G401 (cell line): ENCODE measurements around the gene ZNF155. TPM values are rescaled to one million over a fixed set of nuclear protein-coding genes. Genes with fewer than 3 reads are reported as not detected.
A peak's percentile ranks its signal among the peaks of the same experiment; 100 is the strongest.
"Not testable (repeated sequence)": the region's sequence is repeated elsewhere in the genome, so short reads cannot be mapped to it uniquely, and the experiment has no call there.

Source experiments
- DNase-seq: peaks from one replicate; pipeline ENCODE4 v3.0.0-alpha.2; 2015; ENCODE audit warnings: low spot score
- in situ Hi-C: cut with HindIII; loops from 2 replicates; pipeline ENCODE4 v1.10.0; 2016; ENCODE audit warnings: low sequenced_read_pairs, mixed read lengths
- total RNA-seq: library from RNA; depleted of rRNA; stranded (reverse); fragments of >200 nt; shearing (Covaris generic); gene quantifications from 2 replicates; pipeline ENCODE4 v1.2.3, GENCODE V29; 2014; rRNA removed

Gene ZNF155
- total RNA-seq: 0.68 and 5.2 TPM in 2 replicates

DNA sequence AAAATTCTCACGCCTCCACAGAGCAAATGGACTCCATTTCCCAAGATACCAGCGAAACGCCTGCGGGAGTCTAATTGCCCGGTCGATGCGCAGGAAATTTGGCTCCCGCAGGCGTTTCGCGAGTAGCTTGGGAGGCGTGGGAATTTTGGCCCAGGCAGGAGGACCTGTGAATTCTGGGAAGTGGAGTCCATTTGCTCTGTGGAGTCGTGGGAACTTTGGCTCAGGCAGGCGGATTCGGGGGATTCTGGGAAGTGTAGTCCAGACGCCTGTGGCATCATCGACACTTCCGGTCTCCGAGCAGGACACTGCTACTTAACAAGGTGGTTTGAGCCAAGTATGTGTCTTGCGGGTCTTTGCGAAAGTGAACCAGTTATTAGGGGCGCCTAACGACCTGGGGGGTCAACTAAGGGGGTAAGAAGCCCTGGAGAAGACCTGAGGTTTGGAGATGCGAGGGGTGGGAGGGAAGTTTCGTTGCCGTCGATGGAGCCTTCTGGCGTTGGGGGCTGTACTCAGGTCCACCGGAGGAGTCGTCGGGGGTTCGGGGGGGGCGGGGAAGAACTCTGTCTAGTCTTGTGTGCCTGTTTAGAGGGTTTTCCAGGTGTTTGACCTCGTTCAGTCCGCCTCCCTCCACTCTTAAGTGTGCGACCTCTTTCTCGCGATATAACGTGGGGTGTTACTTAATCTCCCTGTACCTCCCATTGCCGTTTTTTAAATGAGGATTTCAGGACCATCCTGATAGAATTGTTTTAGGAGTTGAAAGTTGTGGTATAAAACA lies at the start of gene ZNF155:
Gene ZNF155, plus strand, starts transcription at position 277 of the 775 bp plus-strand sequence. CDS start 4,356 bp downstream, outside the sequence.
- in situ Hi-C loops: no loop called here
- peak; percentile 99 for DNase-seq

DNA sequence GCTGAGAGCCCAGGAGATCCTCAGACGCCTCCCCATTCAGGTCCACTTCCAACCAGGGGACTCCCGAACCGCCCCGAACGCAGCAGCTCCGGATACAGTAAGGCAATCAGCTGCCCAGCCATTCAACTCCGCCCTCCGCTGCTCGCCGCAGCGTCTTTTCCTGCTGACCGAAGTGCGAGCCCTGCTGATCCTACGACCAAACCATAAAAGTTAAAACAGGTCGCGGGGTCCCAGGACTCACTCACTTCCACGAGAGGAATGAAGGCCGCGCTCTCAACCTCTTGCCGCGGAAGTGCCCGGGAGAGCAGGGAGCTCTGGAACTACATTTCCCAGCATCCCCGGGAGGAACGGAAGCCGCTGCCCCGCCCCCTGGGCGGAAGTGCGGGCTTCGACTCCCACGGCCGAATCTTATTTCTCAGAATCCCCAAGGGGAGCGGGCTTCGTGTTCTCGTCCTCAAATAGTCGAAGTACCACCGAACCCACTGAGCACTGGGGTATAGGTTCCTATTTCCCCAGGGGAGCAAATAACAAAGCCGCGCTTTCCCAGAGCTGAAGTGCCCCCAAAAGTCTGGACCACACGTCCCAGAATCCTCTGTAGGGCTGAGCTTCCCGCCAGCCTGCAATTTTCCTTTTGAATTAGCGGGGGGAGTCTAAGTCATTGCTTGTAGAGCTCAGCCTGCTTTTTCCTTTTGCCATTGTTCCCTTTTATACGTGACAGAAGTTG lies 48.8 kb upstream of the ZNF155 start, which contains the start of gene ZNF45:
Gene ZNF45, minus strand, starts transcription at position 298 of the 724 bp plus-strand sequence. CDS start 13,097 bp downstream, outside the sequence.
- peak; percentile 95 for DNase-seq
- in situ Hi-C loops: no loop called here

DNA sequence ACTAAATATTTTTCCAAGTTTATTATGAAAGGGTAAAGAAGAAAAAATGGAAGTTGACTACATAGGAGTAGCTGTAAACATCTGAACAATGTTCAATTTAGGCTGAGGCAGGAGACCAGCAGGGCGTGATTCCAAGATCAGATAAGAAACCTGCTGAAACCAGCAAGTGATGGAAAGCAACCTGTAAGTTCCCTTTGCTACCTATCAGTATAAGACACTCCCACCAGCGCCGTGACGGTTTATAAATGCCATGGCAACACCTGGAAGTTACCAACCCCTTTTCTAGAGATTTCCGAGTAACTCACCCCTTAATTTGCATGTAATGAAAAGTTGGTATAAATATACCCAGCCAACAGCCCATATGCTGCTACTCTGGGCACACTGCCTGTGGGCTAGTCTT lies 47.8 kb upstream of the ZNF155 start:
- in situ Hi-C loops: no loop called here
- no peak for DNase-seq

DNA sequence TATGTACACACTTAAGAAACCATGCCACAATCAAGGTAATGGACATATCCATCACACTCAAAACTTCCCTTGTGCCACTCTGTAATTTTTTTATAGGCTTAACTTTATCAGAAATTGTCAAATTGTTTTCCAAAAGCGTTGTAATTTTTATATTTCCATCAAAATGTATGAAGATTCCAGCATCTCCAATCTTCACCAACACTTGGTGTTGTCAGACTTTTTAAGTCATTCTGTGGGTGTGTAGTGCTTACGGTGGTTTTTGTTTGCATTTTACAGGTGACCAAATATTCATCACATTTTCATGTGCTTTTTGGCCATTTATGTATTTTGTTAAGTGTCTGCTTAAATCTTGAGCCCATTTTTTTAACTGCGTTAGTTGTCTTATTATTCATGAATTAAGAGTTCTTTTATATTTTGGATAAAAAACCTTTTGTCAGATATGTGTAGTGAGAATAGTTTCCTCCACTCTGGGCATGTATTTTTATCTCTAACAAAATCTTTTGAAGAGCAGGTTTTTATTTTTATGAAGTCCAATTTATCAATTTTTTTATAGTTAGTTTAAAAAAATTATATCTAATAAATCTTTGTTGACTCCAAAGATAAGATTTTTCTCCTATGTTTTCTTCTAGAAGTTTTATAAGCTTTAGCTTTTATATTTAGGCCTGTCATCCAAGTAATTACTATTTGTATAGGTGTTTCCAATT lies 44.3 kb upstream of the ZNF155 start:
- in situ Hi-C loops: no loop called here
- DNase-seq: no peak

DNA sequence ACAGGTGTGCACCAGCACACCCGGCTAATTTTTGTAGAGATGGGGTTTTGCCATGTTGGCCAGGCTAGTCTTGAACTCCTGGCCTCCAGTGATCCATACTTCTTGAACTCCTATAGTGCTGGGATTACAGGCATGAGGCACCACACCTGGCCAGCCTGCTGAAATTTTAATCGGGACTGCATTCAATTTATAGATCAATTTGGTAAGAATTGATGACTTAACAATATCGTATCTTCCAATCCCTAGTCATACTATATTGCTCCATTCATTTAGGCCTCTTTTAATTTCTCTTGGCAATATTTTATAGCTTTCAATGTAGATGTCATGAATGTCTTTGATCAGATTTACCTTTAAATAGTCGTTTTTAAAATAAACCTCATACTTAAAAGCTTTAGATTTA lies 43.3 kb upstream of the ZNF155 start:
- in situ Hi-C loops: no loop called here
- DNase-seq: no peak

DNA sequence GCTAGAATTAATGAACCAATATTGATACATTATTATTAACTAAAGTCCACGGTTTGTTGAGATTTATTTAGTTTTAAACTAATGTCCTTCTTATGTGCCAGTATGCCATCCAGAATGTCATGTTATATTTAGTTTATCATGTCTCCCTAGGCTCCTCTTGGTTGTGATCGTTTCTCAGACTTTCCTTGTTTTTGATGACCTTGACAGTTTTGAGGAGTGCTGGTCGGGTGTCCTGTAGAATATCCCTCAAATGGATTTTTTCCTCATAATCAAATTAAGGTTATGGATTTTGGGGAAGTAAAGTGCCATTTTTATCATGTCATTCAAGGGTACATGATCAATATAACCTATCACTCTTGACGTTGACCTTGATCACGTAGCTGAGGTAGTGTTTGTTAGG lies 42.8 kb upstream of the ZNF155 start:
- in situ Hi-C loops: no loop called here
- DNase-seq: no peak

DNA sequence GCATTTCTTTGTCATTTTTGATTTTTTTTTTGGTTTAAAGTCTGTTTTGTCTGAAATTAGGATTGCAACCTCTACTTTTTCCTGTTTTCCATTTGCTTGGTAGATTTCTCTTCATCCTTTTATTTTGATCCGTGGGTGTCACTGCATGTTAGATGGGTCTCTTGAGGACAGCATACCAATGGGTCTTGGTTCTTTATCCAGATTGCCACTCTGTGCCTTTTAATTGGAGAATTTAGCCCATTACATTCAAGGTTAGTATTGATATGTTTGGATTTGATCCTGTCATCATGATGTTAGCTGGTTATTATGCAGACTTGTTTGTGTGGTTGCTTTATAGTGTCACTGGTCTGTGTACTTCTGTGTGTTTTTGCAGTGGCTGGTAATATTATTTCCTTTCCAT lies 36.6 kb upstream of the ZNF155 start:
- in situ Hi-C loops, DNase-seq: not testable (repeated sequence)

DNA sequence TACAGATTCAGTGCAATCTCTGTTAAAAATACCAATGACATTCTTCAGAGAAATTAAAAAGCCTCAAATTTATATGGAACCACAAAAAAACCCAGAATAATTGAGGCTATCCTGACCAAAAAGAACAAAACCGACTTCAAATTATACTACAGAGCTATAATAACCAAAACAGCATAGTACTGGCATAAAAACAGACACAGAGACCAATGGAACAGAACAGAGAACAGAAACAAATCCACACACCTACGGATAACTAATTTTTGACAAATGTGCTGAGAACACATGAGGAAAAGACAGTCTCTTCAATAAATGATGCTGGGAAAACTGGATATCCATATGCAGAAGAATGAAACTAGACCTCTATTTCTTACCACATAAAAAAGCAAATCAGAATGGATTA lies 34.2 kb upstream of the ZNF155 start:
- in situ Hi-C loops, DNase-seq: not testable (repeated sequence)

DNA sequence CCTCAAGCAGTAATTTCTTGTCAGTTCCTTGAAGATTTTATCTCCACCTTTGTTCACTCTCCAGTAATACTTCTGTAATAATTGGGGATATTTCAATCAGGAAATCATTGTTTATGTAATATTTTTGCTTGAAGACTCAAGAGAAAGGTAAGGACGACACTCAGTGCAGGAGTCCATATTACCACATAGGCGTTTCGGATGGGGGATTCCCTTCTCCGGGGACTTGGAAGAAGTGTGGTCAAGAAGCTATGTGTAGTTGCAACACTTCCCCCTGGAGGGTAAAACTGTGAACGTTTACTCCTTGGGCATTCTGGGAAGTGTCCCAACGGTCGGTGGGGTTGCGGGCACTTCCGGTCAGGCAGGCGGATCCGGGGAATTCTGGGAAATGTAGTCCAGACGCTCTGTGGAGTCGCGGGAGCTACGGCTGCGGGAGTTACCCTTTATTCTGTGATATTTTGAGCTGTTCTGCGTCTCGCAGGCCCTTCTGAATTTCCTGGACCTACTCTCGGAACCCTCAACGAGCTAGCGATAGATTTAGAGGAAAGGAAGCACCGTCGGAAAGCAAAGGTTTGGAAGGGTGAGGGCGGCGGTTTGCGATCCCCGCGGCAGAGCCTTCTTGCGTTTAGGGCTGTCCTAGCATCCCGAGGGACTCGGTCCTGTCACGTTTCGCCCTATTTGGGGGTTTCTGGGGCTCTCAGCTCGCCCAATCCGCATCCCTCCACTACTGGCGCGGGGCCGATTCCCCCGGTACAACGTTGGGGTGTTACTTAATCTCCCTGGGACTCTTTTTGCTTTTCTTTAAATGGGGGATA lies 32.9 kb upstream of the ZNF155 start, which contains the start of gene ZNF221:
Gene ZNF221, plus strand, starts transcription at position 395 of the 812 bp plus-strand sequence. CDS start 11,499 bp downstream, outside the sequence.
- in situ Hi-C loops: no loop called here
- peak; percentile 96 for DNase-seq

DNA sequence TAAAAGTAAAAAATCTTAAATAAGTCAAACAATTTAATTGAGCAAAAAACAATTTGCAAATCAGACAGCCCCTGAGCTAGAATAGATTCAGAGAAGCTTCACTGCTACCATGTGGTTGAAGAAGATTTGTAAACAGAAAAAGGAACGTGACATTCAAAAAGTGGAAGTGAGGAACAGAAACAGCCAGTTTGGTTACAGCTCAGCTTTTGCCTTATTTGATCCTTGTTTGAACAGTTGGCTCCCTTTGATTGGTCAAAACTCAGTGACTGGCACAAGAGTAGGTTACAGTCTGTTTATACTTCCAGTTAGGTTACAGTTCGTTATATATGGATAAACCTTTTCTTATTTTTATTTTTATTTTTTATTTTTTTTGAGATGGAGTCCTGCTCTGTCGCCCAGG lies 27.2 kb upstream of the ZNF155 start:
- DNase-seq: no peak
- in situ Hi-C loops: no loop called here

DNA sequence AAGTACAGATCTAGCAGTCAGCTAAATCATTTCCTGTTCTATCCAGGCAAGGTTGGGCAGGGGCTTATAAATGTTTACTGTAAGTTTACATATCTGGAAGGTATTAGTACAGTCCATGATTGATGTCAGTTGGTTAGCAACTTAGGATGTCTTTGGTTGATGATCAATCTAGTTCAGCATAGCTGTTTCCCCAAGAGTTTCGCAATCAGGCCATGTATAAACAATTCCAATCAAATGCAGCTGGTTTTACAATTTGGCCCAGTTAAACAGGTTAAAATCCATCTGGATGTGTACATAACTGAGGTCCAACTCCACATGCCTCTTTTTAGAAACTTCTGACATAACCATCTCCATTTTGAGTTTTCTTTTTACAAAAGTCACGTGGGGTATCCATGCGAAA lies 26.1 kb upstream of the ZNF155 start:
- no peak for DNase-seq
- in situ Hi-C loops: no loop called here

DNA sequence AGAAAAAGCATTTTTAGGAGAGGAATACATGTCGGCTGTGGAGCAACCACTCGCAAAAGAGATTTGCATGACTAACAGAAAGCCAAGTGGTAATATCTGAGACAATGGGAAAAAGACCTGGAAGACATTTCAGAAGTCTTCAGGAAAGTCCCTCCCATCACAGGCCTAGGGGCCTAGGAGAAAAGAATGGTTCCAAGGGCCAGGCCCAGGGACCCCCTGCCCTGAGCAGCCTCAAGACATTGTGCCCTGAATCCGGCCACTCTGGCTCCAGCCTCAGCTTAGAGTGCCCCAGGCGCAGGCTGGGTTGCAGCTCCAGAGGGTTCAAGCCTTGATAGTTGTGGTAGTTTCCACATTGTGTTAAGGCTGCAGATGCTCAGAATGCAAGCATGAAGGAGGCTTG lies 23.6 kb upstream of the ZNF155 start:
- DNase-seq: no peak
- in situ Hi-C loops: no loop called here

DNA sequence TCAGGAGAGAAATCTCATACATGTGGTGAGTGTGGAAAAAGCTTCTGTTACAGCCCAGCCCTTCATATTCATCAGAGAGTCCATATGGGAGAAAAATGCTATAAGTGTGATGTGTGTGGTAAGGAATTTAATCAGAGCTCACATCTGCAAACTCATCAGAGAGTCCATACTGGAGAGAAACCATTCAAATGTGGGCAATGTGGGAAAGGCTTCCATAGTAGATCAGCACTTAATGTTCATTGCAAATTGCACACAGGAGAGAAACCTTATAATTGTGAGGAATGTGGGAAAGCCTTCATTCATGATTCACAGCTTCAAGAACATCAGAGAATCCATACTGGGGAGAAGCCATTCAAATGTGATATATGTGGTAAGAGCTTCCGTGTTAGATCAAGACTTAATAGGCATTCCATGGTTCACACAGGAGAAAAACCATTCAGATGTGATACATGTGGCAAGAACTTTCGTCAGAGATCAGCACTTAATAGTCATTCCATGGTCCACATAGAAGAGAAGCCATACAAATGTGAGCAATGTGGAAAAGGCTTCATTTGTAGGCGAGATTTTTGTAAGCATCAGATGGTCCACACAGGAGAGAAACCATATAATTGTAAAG lies 17.8 kb upstream of the ZNF155 start:
- in situ Hi-C loops: no loop called here
- no peak for DNase-seq

DNA sequence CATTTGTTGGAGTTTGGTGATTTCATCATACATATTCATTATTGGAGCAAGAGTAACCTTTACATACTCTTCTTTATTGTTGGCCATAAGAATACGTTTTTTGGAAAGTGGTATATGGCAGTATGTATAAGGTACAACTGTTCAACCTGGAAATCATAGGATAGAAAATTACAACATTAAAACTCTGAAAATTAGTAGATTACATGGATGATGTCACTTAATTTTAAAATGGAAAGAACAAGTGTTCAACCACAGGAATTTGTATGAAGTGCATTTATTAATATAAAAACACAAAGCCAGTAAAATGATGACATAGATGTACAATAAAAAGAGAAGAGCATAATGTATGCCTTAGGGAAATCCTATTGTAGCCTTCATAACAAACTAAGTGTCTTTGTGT lies 7.3 kb upstream of the ZNF155 start:
- in situ Hi-C loops: no loop called here
- DNase-seq: no peak

DNA sequence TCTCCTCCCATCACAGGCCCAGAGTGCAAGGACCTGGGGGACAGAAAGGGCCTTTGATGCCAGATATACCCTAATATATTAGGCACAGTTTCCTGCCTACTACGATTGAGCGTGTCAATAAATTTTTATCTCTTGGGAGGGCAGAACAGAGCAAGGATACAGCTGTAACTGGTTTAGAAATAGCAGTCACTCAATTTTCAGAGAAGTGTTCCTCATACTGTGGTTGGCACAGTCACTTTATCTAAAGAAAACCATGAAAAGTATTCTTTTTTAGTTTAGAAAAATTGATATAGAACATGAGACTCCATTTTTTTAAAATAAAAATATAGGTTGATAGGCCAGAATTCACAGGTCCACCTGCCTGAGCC lies 460 bp upstream of the ZNF155 start:
- no peak for DNase-seq
- in situ Hi-C loops: no loop called here

DNA sequence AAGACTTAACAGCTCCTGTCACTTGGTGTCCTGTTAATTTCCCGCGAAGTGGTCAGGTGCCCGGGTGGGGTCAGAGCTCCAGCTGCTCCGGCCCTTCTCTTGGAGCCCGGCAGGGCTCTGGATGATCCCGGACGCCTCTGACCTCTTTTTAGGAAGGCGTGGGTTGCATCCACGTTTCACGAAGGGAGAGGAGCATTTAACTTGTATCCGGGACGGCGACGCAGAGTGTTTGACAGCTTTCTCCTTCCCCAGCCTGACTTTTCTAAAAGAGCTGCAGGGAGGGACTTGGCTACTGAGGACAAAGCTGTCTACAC lies 656 bp downstream of the ZNF155 start:
- no peak for DNase-seq
- in situ Hi-C loops: no loop called here

DNA sequence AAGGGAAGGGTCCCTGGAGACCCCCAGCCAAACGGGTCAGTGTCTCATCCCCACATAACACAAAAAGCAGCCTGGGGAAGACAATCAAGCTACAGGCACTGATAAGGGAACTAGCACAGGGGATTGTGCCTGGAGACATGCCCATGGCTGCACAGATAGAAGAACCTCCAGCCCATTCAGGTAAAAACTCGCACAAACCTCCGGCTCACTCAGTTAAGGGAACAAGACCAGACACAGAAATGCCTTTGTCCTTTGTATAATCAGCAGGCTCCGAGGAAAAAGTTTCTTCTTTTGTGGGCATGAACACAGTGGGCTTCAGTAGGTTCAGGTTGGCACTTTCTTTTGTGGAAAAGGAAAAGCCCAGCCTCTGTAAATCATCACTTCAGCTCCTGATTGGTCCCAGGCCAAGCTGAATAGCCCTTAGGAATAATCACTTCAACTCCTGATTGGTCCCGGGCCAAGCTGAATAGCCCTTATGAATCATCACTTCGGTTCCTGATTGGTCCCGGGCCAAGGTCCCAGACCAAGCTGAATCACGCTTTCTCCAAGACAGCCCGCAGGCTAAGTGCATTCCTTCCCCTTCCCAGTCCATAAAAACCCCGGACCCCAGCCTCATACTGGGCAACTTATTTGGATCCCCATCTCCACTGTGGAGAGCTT lies 13.8 kb downstream of the ZNF155 start:
- DNase-seq: no peak
- in situ Hi-C loops: no loop called here

DNA sequence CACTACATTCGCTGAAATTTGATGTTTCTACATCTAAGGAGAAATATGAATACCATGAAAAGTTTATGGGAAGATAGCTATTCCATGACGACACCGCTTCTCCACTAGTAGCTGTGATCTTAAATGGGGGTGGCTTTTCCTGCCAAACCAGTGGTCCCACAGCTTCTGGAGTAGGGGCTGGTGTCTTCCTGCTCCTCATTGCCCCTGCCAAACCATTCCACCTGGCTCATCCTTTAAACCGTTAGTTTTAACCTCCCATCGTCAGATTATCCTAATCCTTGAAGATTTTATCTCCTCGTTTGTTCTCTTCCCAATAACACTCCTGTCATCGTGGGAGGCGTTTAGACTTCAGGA lies 18.2 kb downstream of the ZNF155 start:
- no peak for DNase-seq
- in situ Hi-C loops: no loop called here
